Measurements from ENCODE around the gene GRIN2D.
A peak's percentile ranks its signal among the peaks of the same experiment; 100 is the strongest.

GRIN2D gene

GRCh38 chr19:48442116-48443035 lies 48.9 kb downstream of the GRIN2D start:
- DNase-seq = no peak

- peak; percentile 54 for DNase-seq
These were observed 49.8 kb downstream of the GRIN2D start for GRCh38 chr19:48443256-48443655.

All from right kidney (tissue), 1 donor.